SK-N-MC (cell line): ENCODE results near the gene IFNGR1.

Experiments
- EZH2 ChIP-seq: fragments of 200-600 bp; sonication (generic); IDR thresholded peaks from one replicate; pipeline ENCODE4 v1.6.1; 2017; ENCODE audit warnings: antibody characterized with exemption
- POLR2AphosphoS5 ChIP-seq: IDR thresholded peaks from 2 replicates; pipeline ENCODE4 v1.6.1; 2012; ENCODE audit warnings: mild to moderate bottlenecking, low read depth, low read length, borderline replicate concordance

- no peak for TF ChIP-seq POLR2AphosphoS5
- no peak for TF ChIP-seq EZH2
Observed at GRCh38 chr6:137173501-137173900, 45.7 kb downstream of the IFNGR1 start, which contains the start of gene IL22RA2.
